ENCODE data around the gene GPRIN2.
"Not testable (repeated sequence)": the region's sequence is repeated elsewhere in the genome, so short reads cannot be mapped to it uniquely, and the experiment has no call there.

Gene GPRIN2

GRCh38 chr10:46540412-46541016, 15.9 kb downstream of the GPRIN2 start:
- FAIRE-seq, result no peak

GRCh38 chr10:46539596-46540411, 16.7 kb downstream of the GPRIN2 start:
- no peak for DNase-seq (ENCODE audit: extremely low spot score, insufficient read length, low read depth)
- FAIRE-seq, result no peak

More at GRCh38 chr10:46540412-46541016, 15.9 kb downstream of the GPRIN2 start:
- no peak for DNase-seq (ENCODE audit: extremely low spot score, insufficient read length, low read depth)

DNA sequence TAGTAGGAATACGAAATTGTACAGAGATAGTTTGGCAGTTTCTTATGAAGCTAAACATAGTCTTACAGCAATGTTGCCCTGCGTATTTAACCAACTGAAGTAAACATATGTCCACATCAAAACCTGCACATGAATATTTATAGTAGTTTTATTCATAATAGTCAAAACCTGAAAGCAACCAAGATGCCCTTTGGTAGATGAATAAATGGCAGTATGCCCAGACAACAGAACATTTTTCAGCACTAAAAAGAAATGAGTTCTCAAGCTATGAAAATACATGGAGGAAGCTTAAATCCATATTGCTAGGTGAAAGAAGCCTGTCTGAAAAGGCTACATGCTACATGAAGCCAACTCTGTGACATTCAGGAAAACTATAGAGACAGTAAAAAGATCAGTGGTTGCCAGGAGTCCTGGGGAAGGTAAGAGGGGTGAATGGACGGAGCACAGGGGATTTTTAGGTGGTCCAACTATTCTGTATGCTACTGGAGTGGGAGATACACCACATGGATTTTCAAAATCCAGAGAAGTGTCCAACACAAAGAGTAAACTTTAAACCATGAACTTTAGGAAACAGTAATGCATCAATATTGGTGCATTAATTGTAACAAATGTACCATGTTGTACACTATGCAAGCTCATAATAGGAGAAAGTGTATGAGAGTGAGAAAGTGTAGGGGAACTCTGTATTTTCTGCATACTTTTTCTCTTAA, 17.6 kb downstream of the GPRIN2 start:
- no peak for DNase-seq (ENCODE audit: extremely low spot score, insufficient read length, low read depth)
- FAIRE-seq, result no peak

GRCh38 chr10:46538155-46538554, 18.3 kb downstream of the GPRIN2 start:
- DNase-seq (ENCODE audit: extremely low spot score, insufficient read length, low read depth), result no peak
- no peak for FAIRE-seq

GRCh38 chr10:46537309-46537708, 19.1 kb downstream of the GPRIN2 start:
- FAIRE-seq (no peak), DNase-seq (ENCODE audit: extremely low spot score, insufficient read length, low read depth) (no peak)

- FAIRE-seq, result no peak
- DNase-seq (ENCODE audit: extremely low spot score, insufficient read length, low read depth), result no peak
These were observed 19.7 kb downstream of the GPRIN2 start for GRCh38 chr10:46536781-46537180.

DNA sequence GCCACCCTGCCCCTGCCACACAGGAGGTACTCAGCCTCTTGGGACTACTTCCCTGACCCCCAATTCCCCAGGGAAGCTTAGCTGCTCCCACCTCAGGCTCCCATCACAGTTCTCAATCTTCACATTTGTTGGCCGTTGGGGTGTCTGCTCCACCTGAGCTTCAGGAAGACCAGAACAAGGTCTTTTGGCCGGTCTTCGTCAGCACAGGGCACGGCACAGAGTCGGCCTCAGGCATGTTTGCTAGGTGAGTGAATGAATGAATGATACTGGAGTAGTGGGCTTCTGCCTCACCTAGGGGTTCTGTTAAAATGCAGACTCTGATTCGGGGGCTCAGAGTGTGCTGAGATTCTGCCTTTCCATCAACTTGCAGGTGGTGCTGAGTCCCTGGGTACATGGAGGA, 20.3 kb downstream of the GPRIN2 start:
- no peak for FAIRE-seq
- DNase-seq (ENCODE audit: extremely low spot score, insufficient read length, low read depth), result no peak

- FAIRE-seq (no peak), DNase-seq (ENCODE audit: extremely low spot score, insufficient read length, low read depth) (no peak)
These were observed 21.5 kb downstream of the GPRIN2 start for GRCh38 chr10:46534828-46535524.

- not testable (repeated sequence) for FAIRE-seq
These were observed 24.2 kb downstream of the GPRIN2 start for GRCh38 chr10:46532256-46532655.

GRCh38 chr10:46530249-46531186, 25.9 kb downstream of the GPRIN2 start:
- DNase-seq (ENCODE audit: extremely low spot score, insufficient read length, low read depth), result no peak
- FAIRE-seq, result no peak

More at GRCh38 chr10:46532256-46532655, 24.2 kb downstream of the GPRIN2 start:
- not testable (repeated sequence) for DNase-seq (ENCODE audit: extremely low spot score, insufficient read length, low read depth)

- not testable (repeated sequence) for FAIRE-seq; DNase-seq (ENCODE audit: extremely low spot score, insufficient read length, low read depth)
These were observed 26.7 kb downstream of the GPRIN2 start for GRCh38 chr10:46529742-46530141.

DNA sequence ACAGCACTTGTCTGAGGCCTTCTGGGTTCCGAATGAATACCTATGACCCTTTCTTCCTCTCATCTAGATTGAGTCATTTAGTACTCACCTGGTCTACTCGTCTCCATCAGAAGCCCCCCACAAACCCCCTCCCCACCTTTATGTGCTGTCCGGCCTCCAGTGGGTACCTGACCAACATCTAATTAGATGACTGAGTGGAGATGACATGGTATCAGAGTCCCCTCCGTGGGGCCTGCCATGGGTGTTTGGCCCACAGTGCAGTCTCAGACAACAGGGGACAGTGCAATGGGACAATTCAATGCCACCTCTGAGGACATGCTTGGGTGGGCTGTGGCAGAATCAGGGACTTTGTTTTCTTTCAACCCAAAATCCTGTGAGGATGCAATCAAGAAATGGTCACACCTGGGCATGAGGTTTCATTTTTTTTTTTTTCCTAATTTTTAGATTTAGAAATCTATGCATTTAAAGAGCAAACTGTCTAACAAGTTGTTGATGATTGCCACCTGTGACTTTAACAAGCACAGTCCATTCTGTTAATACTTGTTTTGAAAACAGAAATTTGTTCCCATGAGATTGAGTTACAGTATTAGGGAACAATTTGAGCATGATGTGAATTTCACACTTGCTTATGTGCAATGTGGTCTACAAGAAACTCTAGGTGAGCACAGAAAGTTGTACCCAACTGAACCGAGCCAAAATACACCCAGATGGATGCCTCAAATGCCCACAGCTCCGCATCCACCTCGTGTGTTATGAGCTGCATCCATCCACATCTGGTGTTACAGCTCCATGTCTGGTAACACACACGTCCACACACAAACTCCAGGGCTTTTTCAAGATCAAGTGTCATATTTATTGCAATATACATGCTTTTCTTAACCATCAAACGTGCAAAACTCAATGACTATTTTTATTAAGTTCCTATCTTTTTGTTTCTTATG, 27.5 kb downstream of the GPRIN2 start:
- FAIRE-seq (no peak), DNase-seq (ENCODE audit: extremely low spot score, insufficient read length, low read depth) (no peak)

DNA sequence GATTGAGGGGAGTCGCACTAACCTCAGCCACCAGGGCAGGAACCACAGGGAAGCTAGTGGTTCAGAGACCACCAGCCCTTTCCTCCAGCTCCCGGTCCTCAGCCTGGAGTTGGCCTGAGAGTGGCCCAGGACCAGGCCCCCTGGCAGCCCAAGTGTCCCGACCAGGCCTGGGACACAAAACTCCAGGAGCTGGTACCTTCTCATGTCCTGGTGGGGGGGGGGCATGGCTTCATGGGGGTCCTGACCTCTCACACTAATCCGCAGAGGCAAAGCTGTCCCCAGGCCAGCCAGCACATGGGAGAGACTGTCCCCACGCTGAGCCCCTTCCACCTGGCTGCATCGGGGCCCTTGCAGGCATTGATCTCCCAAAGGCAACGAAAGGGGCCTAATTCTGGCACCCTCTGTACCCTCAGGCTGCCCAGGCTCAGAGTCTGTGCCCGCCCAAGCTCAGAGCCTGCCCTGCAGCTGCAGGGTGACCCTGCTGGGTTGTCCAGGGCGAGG, 28.2 kb downstream of the GPRIN2 start:
- FAIRE-seq, result no peak
- no peak for DNase-seq (ENCODE audit: extremely low spot score, insufficient read length, low read depth)

GRCh38 chr10:46527241-46527811, 29.1 kb downstream of the GPRIN2 start:
- no peak for FAIRE-seq

DNA sequence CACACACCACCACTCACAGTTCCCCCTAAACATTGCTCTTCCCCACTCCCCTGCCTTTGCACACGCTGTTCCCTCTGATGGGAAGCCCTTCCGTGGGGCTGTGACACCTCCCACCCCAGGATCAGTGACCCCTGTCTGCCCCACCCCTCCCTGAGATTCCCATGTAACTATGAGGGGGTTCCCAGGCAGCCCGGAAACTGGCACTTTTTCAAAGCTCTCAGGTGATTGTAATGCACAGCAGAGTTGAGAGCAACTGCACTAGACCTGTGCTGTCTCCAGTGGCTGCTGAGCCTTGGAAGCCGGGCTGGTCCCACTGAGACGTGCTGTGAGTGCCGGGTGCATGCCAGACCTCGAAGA, 29.8 kb downstream of the GPRIN2 start:
- DNase-seq (ENCODE audit: extremely low spot score, insufficient read length, low read depth) (no peak), FAIRE-seq (no peak)

More at GRCh38 chr10:46527241-46527811, 29.1 kb downstream of the GPRIN2 start:
- no peak for DNase-seq (ENCODE audit: extremely low spot score, insufficient read length, low read depth)

DNA sequence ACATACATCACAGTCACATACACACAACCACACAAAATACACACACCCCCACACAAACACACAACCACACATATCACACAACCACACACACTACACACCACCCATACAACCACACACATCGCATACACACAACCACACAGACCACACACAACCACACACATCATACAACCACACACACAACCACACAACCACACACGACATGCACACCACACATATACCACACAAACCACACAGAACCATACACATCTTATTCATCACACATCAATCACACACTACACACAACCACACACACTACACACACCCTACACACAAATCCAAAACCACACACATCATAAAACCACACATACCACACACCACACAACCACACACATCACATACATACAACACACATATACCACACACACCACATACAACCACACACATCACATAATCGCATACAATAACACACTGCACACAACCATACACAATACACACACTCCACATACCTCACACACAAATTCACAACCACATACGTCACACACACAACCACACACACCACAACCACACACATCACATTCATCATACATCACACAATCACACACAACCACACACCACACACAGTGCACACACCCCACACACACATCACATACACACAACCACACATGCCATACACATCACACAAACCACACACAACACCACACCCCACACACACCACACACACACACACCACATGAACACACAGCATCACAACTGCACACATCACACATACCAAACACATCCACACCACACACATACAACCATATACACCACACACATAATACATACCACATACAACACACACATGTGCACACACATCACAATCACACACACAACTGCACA, 30.4 kb downstream of the GPRIN2 start:
- no peak for DNase-seq (ENCODE audit: extremely low spot score, insufficient read length, low read depth)
- no peak for FAIRE-seq
